A673 (cell line): ENCODE results near the gene GABRD.

ENCODE experiments used
- CTCF ChIP-seq: fragments of 300-800, 200-600 bp; sonication (generic); conservative IDR thresholded peaks from 2 replicates; pipeline ENCODE4 v1.5.1; 2017; ENCODE audit warnings: low read depth, mild to moderate bottlenecking, antibody characterized with exemption, low read length, moderate library complexity, mixed read lengths
- EZH2 ChIP-seq: fragments of 200-600 bp; sonication (generic); IDR thresholded peaks from 2 replicates; pipeline ENCODE4 v1.6.1; 2017; ENCODE audit warnings: borderline replicate concordance, low read depth, mild to moderate bottlenecking, mixed read lengths, antibody characterized with exemption, low read length; ENCODE audit not compliant: poor library complexity, severe bottlenecking

GRCh38 chr1:1979482-1980165 is 39.5 kb upstream of the GABRD start:
- no peak for TF ChIP-seq CTCF
- no peak for TF ChIP-seq EZH2
